Peyer's patch (tissue), 4 donors: ENCODE results near the gene IL1RL2.

Source experiments
- CTCF ChIP-seq, 6 experiments: fragments of 450-650 bp in 4 of 6; fragments of 200-600 bp in 2 of 6; sonication (generic) in 1 of 6; IDR thresholded peaks; one replicate each; pipeline ENCODE4 v1.5.1; 2017 to 2019; ENCODE audit warnings: antibody characterized with exemption in 6 of 6, mild to moderate bottlenecking in 3 of 6, moderate library complexity in 1 of 6
- POLR2A ChIP-seq, 2 donors: fragments of 450-650 bp; IDR thresholded peaks; one replicate each; pipeline ENCODE4 v1.5.1; 2017; ENCODE audit warnings: antibody characterized with exemption in 2 of 2, mild to moderate bottlenecking in 2 of 2, moderate library complexity in 2 of 2

DNA sequence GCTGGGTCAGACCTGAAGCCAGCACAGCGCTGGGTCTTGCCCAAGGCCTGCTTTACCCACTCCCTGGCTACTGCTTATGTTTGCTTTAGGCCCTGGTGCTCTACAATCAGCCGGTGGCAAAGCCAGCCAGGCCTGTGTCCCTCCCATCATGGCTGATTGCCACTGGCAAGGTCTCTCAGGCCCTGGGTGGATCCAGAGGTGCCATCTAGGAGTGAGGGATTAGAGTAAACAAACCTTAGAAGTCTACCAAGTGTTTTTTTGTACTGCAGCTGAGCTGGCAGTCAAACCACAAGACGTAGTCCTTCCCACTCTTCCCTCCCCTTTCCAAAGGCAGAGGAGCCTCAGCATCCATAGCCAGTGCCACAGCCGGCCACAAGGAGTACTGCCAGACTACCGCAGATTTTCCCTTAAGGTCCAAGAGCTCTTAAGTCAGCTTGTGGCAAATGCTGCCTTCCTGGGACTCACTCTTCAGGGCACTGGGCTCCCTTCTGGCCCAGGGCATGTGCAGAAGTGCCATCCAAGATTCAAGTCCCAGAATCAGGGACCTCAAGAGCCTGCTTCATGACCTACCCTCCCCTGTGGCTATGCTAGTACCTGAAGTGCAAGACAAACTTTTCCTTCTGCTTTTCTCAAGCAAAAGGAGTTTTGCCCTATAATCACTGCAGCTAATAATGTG, 20.0 kb downstream of the IL1RL2 start:
- no peak for TF ChIP-seq CTCF (IDR thresholded peaks at IDR 0.05)
- no peak for TF ChIP-seq POLR2A (IDR thresholded peaks at IDR 0.05)
